Endothelial cell (in vitro differentiated cells): Measurements from ENCODE around the gene AGER. TPM values are rescaled to one million over a fixed set of nuclear protein-coding genes. Genes with fewer than 3 reads are reported as not detected.

ENCODE experiments used
- DNase-seq: peaks from one replicate; pipeline ENCODE4 v3.0.0; 2021; ENCODE audit warnings: low spot score
- H3K27ac Mint-ChIP-seq: one replicate; pipeline ENCODE4 v1.8.0; 2021; ENCODE audit warnings: mixed read lengths, inconsistent platforms; ENCODE audit not compliant: unreplicated experiment
- H3K27me3 Mint-ChIP-seq: one replicate; pipeline ENCODE4 v1.8.0; 2021; ENCODE audit warnings: mild to moderate bottlenecking, moderate library complexity, mixed read lengths, inconsistent platforms; ENCODE audit not compliant: unreplicated experiment
- H3K36me3 Mint-ChIP-seq: one replicate; pipeline ENCODE4 v1.8.0; 2021; ENCODE audit warnings: mild to moderate bottlenecking, low read depth, mixed read lengths, inconsistent platforms; ENCODE audit not compliant: unreplicated experiment
- H3K4me1 Mint-ChIP-seq: one replicate; pipeline ENCODE4 v1.8.0; 2021; ENCODE audit warnings: mild to moderate bottlenecking, mixed read lengths, inconsistent platforms; ENCODE audit not compliant: unreplicated experiment
- H3K4me3 Mint-ChIP-seq: one replicate; pipeline ENCODE4 v1.8.0; 2021; ENCODE audit warnings: mild to moderate bottlenecking, mixed read lengths, inconsistent platforms; ENCODE audit not compliant: unreplicated experiment
- H3K9me3 Mint-ChIP-seq: one replicate; pipeline ENCODE4 v1.8.0; 2021; ENCODE audit warnings: mixed read lengths, inconsistent platforms; ENCODE audit not compliant: unreplicated experiment
- CTCF ChIP-seq: fragments of 200-600 bp; sonication (generic); IDR thresholded peaks from one replicate; pipeline ENCODE4 v1.5.0; 2021; ENCODE audit warnings: antibody characterized with exemption; ENCODE audit not compliant: unreplicated experiment
- microRNA-seq: library from miRNA; unstranded; fragments of <30 nt; microRNA quantifications from one replicate; pipeline ENCODE4, GENCODE V29; 2020; ENCODE audit not compliant: unreplicated experiment
- total RNA-seq: library from RNA; stranded (reverse); fragmentation: NEBNext Ultra II Directional; extraction: Animal tissue kit (Norgen Biotek cat#: 25700); gene quantifications from one replicate; pipeline ENCODE4 v1.2.1, GENCODE V29; 2021; ENCODE audit not compliant: unreplicated experiment

AGER gene
- total RNA-seq, 1 donor from 2014 or later = 42.2 TPM

DNA sequence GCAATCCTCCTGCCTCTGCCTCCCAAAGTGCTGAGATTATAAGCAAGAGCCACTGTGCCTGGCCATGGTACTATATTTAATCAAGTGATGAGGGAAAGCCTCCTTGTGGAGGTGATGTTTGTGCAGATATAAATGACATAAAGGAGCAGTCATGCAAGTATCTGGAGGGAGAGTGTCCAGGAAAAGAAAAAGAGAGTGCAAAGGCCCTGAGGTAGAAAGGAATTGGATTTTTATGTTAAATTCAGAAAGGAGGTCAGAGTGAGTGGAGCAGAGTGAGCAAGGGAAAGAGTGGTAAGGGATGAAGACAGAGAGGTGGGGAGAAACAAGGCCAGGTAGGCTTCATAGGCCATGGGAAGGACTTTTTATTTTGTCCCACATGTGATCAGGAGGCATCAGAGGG lies 46.6 kb downstream of the AGER start:
- H3K4me3 Mint-ChIP-seq = no peak overlapping the region
- TF ChIP-seq CTCF = no peak
- H3K27me3 Mint-ChIP-seq = no peaks in the 10 kb centered on the region

DNA sequence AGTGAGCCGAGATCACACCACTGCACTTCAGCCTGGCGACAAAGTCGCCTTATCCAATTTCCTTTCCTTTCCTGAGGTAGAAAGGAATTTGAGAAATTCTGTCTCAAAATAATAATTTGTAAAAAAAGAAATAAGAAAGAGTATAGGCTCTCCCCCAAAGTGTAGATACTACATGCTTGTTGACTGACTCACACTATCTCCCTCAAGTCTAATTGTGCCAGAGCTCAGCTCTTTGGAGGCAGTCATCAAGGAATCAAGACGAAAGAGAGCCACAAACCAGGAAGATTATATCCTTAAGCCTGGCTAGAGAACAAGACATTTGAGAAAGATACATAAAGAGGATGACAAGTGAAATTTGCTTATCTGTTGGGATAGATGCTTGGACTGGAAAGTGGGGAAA lies 50.3 kb downstream of the AGER start:
- Mint-ChIP-seq H3K36me3 (no peaks in the 10 kb centered on the region), H3K9me3 (no peaks in the 10 kb centered on the region), H3K4me3 (no peak overlapping the region), H3K4me1 (peaks cover 6% of the 10 kb centered on the region), H3K27ac (no peak overlapping the region), H3K27me3 (no peaks in the 10 kb centered on the region)
- DNase-seq = no peak
- no peak for TF ChIP-seq CTCF

More for the DNA sequence above, 46.6 kb downstream of the AGER start:
- no peaks in the 10 kb centered on the region for H3K36me3 Mint-ChIP-seq
- no peak overlapping the region for H3K27ac Mint-ChIP-seq
- no peaks in the 10 kb centered on the region for H3K4me1 Mint-ChIP-seq
- DNase-seq = no peak
- no peaks in the 10 kb centered on the region for H3K9me3 Mint-ChIP-seq

- Mint-ChIP-seq H3K36me3 (no peaks in the 10 kb centered on the region), H3K9me3 (no peaks in the 10 kb centered on the region), H3K27me3 (peaks cover 2% of the 10 kb centered on the region), H3K4me3 (no peak overlapping the region), H3K4me1 (peaks cover 16% of the 10 kb centered on the region), H3K27ac (no peak overlapping the region)
- no peak for DNase-seq
- TF ChIP-seq CTCF = no peak
Observed at GRCh38 chr6:32132110-32132509, 51.9 kb downstream of the AGER start.

- DNase-seq = no peak
- no peak for TF ChIP-seq CTCF
- peaks cover 23% of the 10 kb centered on the region for H3K4me1 Mint-ChIP-seq
- peak overlapping the region; percentile 20 for H3K27ac Mint-ChIP-seq
- H3K36me3 Mint-ChIP-seq = no peaks in the 10 kb centered on the region
- H3K27me3 Mint-ChIP-seq = peaks cover 6% of the 10 kb centered on the region
- H3K9me3 Mint-ChIP-seq = no peaks in the 10 kb centered on the region
- H3K4me3 Mint-ChIP-seq = peak overlapping the region; percentile 31
Observed at GRCh38 chr6:32131439-32131948, 52.6 kb downstream of the AGER start.

Small RNAs within 50 kb of the gene (microRNA-seq; reads per million reads assigned to microRNA genes)
- 8.8 reads per million, percentile 57 among the genes with 10 or more reads in this experiment for gene MIR6721
- not detected for gene MIR6833

Other genes with a start within 250 kb of the AGER start
- gene CFB, start 238.2 kb downstream of the AGER start, total RNA-seq = not detected
- gene NELFE, start 225.3 kb downstream of the AGER start, total RNA-seq = 47.8 TPM
- gene SKIC2, start 225.1 kb downstream of the AGER start, total RNA-seq = 63.4 TPM
- 12.6 TPM for gene DXO, start 212.1 kb downstream of the AGER start, total RNA-seq
- gene C4A, start 202.2 kb downstream of the AGER start, total RNA-seq = 6.1 TPM
- 4.6 TPM for gene C4B, start 169.5 kb downstream of the AGER start, total RNA-seq
- 0.44 TPM for gene CYP21A2, start 145.8 kb downstream of the AGER start, total RNA-seq
- gene TNXB, start 74.9 kb downstream of the AGER start, total RNA-seq = 7.5 TPM
- gene ATF6B, start 56.0 kb downstream of the AGER start, total RNA-seq = 72.9 TPM
- gene FKBPL, start 54.0 kb downstream of the AGER start, total RNA-seq = 5.2 TPM
- gene PRRT1, start 32.3 kb downstream of the AGER start, total RNA-seq = 2.1 TPM
- gene PPT2, start 30.1 kb downstream of the AGER start, total RNA-seq = 44.4 TPM
- 37.4 TPM for gene EGFL8, start 19.7 kb downstream of the AGER start, total RNA-seq
- gene AGPAT1, start 8.2 kb downstream of the AGER start, total RNA-seq = 93.3 TPM
- gene RNF5, start 5.8 kb downstream of the AGER start, total RNA-seq = 44.4 TPM
- gene PBX2, start 5.9 kb upstream of the AGER start, total RNA-seq = 308 TPM
- 49.0 TPM for gene GPSM3, start 8.4 kb upstream of the AGER start, total RNA-seq
- gene NOTCH4, start 39.8 kb upstream of the AGER start, total RNA-seq = 151 TPM
- gene TSBP1, start 187.7 kb upstream of the AGER start, total RNA-seq = not detected
- gene BTNL2, start 222.9 kb upstream of the AGER start, total RNA-seq = not detected